Mucosa of gallbladder (tissue), 1 donor: ENCODE measurements around the gene GFRA1. TPM values are rescaled to one million over a fixed set of nuclear protein-coding genes. Genes with fewer than 3 reads are reported as not detected.

ENCODE experiments used
- DNase-seq: peaks from one replicate; pipeline ENCODE4 v3.0.0-alpha.2; 2020; ENCODE audit warnings: low spot score
- total RNA-seq: library from RNA; stranded (reverse); gene quantifications from one replicate; pipeline ENCODE4 v1.2.1, GENCODE V29; 2021
- donor health status: DM: no; HTN: no; CAD: no.

Gene GFRA1
- total RNA-seq, 1 donor from 2014 or later = 18.3 TPM

DNA sequence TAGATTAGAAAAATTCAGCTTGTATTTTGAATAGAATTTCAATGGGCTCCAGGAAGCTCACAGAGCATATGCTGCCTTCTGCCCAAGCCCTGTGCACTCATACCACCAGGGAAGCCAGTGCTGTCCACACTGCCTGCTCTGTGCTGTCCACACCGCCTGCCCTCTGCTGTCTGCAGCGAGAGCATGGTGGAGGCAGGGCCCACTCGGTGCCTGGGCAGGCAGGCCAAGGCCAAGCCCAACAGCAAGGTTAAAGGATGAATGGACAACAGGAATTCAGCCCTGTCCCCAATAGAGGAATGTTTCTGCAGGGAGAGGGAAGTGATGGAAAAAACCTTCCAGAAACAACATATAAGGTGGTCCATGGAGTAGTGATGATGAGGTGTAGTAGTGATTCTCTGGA, 146.8 kb downstream of the GFRA1 start:
- DNase-seq = no peak

DNA sequence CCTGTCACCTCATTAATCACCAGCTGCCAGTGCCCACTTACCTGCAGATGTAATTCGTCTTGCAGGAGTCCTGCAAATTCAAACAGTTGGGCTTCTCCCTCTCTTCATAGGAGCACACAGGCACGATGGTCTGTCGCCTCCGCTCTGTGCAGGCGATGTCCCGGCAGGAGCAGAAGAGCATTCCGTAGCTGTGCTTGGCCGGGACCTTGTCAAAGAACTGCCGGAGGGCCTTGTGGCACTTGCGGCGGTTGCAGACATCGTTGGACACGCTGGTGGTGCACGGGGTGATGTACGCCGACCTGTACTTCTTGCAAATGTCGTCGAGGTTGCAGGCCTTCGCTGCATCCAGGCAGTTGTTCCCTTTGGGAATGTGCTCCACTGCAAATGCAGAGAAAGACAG, 147.8 kb downstream of the GFRA1 start:
- no peak for DNase-seq

DNA sequence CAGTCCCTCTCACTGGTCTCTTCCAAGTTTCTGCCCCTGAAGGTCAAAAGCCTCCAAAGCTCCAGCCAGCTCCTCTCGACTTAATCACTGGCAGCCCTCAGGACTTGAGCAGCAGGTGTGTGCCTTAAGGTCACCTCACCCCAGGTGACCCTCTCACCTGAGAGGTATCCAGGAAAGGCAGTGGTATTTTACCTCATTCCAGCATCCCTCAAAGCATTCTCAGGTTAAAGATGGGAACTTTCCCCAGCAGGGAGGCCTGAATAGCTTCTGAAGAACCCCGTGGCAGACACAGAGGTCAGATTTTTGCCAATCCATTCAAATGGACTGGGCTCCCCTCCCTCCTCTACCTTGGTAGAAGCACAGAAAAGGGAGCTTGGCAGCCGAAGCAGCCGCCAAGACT, 148.2 kb downstream of the GFRA1 start:
- DNase-seq = no peak

DNA sequence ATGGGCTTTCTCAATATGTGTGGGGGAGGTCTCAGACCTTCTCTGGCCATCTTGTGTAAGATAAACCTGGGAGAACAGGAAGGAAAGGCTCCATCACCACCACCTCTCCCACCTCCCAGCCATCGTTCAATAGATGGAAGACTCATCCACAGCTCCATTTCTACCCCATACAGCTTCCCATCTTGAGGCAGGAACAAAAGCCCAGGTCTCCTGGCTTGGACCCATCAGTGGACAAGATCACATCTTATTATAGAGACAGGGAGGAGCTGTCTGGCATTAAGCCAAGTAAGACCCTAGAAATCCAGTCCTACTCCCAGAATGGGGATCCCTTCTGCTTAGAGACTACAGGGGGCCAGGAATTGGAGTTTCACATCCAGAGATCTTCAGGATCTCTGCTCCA, 150.3 kb downstream of the GFRA1 start:
- DNase-seq = no peak

DNA sequence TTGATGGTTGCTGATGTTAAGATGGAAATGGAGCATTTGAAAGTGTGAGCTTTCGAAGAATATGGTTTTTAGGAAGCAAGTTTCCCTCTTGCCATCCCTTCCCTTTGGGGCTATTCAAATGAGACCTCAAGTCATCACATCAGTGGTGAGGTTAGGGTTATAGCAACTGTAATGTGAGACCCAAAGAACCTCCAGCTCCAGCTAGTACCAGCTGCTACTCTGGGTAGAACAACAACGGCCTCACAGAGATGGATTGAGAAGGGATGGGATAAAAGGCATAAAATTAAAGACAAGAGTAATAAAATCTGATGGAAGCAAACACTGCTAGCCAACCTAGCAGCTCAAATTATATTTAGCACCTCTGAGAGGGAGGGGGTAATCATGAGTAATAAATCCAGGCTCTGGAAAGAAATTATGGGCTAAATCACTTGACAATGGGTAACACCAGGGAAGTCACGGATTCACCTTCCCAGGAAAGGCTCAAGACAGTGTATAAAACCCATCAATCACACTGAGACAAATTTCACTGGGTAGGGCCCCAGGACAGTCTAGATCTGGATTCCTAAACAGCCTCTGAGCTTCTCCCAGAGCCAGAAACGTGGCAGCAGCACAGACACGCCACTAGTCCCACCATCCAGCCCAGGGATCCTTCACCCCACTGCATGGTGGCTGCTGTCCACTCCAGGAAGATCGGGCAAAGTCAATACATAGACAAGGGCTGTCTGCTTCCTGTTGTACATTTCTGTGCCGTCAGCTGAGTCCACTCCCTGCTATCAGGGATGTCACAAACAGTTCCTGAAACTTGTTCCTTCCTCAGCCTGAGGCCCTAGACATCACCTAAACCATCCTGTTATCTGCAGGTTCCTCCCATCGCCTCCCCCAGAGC, 151.1 kb downstream of the GFRA1 start:
- no peak for DNase-seq

DNA sequence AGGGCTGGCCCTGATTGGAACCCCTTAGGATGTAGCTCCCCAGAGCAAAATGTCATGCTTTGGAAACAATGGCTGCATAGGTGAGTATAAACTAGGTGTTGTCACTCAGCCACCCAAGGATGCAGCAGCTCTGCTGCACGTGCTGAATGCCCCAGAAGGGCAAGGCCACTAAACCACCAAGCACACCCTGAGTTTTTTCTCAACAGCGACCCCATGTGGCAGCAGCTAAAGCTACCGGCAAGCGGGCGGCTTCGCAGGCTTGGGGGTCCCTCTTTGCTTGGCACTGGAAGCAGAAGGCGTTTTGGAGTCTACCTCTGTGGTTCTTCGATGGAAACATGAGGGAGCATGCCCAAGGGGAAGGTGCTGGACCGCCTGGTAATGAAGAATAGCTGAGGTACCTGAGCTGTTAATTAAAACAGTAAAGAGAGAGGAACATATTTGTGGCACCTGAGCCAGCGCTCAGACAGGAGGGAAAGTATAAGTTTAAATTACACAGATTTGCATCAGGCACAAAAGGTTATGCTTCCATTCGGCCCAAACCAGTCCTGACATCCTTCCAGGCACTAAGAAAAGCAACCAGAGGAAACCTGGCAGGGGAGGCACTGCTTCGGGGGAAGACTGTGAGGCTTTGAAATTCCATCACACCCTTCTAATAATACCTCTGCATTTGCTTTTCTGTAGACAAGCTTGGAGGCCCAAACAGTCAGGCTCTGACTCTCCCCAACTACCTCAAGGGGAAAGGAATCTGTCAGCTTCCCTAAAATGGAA, 152.1 kb downstream of the GFRA1 start:
- no peak for DNase-seq

DNA sequence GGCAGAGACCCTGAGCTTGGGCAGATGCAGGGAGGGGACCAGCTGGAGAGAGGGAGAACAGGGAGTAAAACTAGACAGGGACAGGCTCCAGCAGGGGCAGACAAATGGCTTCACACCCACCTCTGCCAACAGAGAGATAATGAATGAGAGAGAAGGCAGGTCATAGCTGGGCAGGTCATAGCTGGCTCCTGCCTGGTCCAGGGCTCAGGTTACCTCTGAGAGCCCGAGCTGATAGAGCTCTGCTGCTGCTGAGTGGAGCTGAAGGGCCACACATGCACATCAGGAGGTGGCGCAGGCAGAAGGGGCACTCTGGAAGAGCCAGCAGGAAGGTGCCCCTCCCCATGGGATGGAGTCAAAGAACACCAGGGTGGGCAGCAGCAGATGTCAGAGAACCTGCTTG, 154.2 kb downstream of the GFRA1 start:
- no peak for DNase-seq

DNA sequence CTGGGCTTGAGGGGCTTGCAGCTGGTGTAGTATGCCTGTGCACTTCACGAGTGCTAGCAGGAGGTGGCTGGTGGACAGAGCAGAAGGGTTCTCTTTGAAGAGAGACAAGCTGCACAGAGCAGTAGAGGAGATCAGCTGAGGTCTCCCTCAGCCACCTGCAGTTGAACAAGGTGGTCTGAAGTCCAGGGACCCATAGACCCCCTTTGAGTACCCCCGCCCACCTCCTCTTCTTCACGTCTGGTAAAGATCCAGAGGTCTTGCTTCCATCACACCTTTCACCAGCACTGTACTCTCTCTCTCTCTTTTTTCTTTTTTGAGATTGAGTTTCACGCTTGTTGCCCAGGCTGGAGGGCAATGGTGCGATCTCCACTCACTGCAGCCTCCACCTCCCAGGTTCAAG, 157.2 kb downstream of the GFRA1 start:
- DNase-seq = no peak

DNA sequence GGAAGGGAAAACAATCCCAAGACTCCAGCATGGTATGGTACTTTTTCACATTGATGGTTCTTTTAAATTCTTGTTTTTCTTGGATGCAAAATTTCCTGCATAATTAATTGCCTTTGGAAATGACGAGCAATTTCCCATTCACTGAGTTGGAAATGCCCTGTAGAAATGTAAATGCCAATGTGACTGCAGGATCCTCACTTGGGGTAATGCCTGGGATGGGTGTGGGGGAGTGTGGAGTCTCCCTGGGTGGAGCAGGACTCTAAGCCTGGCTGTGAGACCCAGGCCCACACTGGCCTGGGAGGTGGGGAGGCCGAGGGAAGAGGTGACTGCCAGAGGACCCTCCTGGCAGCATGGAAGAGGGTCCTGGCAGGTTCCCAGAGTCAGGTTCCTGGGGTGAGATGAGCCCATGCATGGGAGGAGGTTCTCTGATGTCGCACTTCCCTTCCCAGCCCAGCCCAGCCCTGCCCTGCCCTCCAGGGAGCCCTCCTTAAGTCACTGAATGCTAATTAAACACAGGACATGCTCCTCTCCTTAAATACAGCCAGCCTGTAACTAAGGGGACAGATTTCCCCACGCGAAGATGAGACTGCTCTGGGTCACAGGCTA, 157.9 kb downstream of the GFRA1 start:
- DNase-seq = no peak

DNA sequence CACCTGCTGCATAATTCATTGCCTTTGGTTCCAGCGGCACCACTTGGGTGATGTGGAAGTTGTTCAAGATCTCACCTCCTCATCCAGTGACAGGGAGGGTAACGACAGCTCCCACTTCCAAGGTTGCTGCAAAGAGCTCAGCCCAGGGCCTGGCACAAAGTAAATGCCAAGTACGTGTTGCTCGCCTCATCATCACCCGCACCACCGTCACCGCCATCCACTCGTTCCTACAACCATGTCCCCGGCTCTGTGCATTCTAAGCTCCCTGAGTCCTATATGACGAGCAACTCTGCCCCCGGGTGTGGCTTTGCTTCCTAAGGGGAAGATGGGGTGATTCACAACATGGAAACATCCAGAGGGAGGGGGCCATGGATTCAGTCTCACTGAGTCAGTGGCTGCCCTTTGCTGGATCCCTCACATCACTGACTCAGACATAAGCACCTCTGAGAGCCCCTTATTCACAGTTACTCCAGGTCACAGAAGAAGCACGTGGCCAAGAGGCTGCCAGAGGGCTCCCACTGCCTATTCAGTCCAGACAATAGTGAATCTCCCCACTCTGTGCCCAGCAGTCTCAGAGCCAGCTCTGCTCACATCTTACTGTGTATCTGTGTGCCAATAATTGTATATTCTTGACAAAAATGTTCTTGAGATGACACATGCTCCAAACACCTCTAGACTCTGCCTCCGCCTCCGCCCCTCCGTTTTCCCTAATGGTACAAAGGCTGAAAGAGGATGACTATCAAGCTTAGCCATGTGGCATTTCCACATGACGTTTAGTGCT, 159.1 kb downstream of the GFRA1 start:
- no peak for DNase-seq

DNA sequence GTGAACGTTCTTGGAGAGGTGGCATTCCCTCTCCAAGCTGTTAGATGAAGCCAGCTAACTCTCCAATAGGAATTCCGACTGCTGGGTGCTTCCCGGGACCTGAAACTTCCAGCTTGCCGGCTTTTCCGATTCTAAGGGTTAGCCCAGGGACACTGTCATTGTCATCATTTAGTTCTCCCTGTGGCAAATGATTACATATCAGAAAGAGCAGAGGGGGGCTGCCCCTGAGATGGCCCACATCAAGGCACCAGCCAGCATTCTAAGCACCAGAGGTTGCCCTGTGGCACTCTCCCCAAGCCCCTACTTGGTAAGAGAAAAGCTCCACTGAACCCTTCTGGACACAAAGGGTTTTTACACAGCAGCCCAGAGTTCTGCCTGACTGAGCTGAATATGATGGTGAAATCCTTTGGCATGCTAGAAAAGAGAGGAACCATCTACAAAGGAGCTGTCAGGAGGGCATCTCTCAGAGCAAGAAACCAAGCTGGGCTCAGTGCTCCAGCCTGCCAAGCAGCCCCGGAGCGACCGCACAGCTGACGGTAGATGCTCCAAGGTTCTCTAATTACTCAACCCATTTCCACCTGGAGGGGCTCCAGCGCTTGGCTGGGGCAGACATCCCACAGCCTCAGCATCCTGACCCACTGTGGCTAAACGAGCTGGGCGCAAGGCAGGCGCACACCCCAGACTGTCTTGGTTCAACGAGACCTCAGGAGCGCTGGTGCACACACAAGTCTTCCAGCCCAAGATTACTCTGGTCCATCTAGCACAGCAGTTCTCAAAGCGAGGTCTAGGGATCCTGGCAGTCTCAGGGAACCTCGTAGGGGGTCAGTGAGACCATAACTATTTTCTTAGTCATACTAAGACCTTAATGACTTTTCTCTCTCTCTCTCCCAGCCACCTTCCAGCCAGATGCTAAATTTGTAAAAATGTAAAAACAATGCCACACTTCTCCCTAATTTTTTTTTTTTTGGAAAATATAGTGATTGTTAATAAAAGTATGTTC, 160.5 kb downstream of the GFRA1 start:
- DNase-seq = no peak

DNA sequence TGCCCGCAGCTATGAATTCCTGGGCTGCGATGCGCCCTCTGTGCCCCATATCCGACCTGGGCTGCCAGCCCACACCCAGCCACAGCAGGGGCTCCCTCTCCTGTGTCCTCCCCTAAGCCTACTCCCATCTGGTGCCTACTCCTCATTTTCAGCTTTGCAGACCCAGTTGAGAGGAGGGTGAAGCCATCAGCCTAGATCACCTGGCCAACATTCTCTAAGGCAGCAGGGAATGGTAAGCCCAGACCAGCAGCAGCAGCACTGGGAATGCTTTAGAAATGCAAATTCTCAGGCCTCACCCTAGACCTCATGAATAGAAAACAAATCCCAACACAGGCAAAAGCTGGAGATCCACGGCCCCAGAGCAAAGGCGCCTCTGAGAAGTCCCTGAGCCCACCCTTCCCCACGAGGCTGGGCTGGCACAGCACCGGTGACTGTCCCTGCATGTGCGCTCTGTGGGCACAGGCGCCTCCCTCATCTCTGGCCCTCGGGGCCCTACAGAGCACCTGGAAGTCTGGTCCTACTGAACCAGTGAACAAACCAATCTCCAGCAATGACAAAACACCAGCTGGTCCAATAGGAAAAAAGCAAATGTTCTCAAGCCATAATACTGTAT, 161.4 kb downstream of the GFRA1 start:
- no peak for DNase-seq

DNA sequence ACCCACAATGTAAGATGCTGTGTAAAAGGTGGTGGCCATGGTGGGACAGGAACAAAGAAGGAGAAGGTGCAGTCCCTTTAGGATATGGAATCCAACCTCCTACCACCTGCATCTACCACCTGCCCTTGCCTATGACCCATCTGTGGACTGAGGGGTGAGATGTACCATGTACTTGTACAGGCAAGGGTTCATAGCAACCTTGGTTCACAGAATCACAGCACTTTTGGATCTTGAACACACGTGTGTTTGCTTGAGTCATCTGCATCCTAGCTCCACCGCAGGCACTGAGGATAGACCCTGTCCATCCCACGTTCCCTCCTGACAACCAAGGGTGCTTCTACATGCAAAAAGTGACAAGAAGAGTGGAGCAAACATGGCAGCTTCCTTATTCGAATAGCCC, 162.3 kb downstream of the GFRA1 start:
- DNase-seq = no peak

DNA sequence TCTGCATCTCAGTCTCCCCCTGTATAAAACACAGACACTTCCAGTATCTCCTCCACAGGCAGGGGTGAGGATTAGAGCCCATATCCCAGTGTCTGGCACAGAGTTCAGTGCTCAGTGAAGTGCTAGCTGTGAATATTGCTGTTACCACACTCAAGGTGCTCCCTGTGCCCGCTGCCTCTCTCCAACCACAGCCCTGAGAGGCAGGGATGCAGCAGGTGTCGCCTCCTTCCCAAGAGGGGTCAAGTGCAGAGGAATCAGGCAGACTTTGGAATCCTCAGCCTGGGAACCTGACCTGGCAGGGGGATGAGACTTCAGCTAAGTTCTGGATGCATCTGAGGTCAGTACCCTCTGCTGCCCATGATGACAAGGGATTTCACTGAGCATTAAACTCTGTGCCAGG, 163.1 kb downstream of the GFRA1 start:
- DNase-seq = no peak

DNA sequence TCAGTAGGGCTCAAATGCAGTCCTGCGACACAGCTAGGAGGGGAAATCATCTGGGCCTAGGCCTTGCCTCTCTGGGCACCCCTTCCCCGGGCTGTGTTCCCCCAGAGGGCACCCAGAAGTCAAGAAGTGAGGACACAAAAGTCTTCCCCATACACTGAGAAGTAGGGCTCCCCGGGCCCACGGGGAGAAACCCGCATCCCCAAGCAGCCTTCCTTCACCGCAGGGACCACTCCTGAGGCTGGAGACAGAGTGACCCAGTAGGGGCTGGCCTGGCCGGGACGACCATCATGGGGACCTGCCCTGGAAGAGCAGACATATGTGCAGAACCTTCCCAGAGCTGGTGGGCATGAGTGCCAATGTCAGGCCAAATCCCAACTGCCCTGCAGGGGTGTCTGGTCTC, 163.5 kb downstream of the GFRA1 start:
- no peak for DNase-seq

DNA sequence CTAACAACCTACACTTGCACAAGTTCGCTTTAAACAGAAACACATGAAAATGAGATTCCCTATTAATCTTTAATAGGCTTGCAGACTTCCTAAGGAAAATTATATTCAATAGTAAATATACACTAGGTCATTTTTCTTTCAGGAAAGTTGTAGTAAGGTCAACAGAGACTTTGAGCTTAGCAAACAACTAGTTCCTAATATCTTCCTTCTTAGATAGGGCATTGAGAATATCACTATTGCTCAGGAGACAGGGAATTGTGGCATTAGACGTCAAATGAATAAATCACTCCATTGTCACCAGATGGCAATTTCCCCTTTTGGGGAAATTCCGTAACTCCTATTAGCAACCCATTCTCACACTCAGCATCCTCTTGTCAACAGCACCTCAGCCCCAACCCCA, 164.9 kb downstream of the GFRA1 start:
- no peak for DNase-seq

DNA sequence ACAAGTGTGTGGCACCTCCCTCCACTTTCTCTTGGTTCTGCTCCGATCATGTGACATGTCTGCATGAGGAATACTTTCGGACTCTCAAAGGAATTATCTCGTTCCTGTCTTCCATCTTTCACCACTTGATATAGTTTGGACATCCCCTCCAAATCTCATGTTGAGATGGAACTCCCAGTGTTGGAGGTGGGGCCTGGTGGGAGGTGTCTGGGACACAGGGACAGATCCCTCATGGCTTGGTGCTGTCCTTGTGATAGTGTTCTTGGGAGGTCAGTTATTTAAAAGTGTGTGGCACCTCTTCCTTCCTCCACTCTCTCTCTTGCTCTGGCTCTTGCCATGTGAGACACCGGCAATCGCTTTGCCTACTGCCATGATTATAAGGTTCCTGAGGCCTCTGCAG, 166.4 kb downstream of the GFRA1 start:
- DNase-seq = no peak

DNA sequence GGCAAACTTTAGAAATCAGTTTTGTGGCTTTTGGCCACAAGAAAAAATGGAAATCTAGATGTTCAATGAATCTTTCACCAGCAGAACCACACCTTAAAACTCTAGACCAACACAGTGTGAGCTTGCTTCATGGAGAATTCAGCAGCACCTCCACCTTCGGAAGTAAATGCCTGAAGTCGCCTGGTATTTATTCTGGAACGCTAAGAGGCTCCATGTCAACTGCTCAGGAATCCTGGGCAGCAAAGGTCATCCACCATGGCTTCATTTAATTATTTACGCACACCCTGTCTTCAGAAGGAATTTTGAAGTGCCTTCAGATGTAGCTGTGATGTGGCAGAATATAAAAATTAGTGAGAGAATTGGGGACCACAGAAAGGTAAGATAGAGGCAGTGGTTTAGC, 167.7 kb downstream of the GFRA1 start:
- DNase-seq = no peak

DNA sequence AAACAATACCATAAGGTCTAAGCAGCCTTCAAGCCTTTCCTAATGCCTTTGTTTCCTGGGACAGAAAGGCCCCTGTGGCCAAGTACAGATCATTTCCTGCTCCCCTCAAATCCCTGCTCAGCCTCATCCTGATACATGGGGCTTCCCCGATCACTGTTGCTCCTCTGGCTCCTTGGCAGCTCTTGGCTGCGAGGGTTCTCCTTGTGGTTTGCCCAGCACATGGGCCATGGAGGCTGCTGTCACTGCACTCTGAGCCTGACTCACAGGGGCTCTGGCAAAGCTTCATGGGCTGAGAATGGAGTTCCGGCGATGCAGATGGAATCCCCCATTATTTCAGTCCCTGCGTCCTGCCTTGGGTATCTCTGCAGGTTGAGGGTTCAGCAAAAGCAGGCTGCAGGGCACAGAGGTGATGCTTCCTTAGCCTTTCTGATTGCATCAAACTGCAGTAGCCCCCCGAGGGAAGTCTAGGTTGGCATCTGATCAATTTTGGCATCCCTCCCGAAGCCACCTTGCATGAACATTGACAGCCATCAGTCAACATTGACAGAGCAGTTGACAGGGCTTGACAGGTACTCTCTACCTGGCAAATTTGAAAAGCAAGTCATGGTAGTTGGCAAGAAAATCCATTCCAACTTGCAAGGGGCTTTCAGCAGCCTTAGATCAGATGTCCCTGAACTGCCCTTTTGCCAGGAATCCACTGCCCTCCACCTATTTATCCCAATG, 168.6 kb downstream of the GFRA1 start:
- no peak for DNase-seq

DNA sequence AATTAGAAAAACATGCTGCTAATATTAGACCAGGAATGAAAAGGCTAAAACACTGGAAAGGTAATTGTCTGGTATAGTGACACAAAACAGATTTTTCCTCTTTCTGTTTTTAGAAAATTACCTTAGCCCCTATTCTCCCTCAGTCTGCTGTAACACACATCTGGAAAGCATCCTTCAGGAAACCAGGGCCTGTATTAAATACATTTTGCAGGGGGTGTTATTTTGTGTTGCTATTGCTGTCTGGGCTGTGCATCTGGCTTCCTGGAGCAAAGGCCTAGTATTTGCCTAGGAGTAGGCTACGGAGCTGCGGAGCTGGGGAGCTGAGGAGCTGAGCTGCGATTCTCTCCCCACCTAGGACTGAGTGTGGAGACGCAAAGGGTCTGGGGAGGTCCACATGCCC, 169.3 kb downstream of the GFRA1 start:
- DNase-seq = no peak
